GM18951 (cell line): Measurements from ENCODE around the gene ZMIZ1.

Source experiments
- POLR2A ChIP-seq: IDR thresholded peaks from 4 replicates; pipeline ENCODE4 v1.6.1; 2011; ENCODE audit warnings: mild to moderate bottlenecking; ENCODE audit not compliant: insufficient read length, insufficient read depth; ENCODE audit errors: extremely low read depth
- in situ Hi-C: fragments of 300-500 bp; cut with MboI; formaldehyde crosslinking; loops from one replicate; pipeline ENCODE4 v1.12.0; 2022; ENCODE audit warnings: low sequenced_read_pairs, mixed read lengths, inconsistent platforms; ENCODE audit not compliant: unreplicated experiment

Gene ZMIZ1

DNA sequence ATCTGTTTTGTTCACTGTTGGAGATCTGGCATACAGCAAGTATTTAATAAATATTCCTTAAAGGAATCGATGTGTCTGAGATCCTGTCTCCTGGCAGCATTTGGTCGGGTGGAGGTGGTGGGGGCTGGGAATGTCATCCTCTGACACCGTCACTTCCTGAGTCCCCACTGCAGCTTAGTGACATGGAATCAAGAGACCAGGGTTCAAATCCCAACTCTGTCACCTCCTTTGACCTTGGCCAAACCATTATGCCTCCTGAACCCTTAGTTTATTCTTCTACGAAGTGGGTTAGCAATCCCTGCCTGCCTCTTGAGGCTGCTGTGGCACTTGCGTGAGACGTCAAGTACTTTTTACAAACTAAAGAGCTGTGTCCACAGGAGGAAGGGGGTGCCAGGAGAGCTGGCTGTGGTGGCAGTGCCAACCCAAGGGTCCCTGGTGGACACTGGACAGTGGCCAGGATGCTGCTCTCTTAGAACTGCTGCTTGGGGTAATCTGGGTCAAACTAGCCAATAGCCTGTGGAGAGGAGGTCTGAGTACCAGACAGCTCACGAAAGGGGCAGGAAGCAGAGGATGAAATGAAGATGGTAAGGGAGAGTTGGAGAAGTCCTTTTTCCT, 8.0 kb upstream of the ZMIZ1 start:
- no peak for TF ChIP-seq POLR2A
- in situ Hi-C loops, result no loop called here

- TF ChIP-seq POLR2A, result no peak
- in situ Hi-C loops, result no loop called here
Measured at GRCh38 chr10:79061441-79062315, 7.1 kb upstream of the ZMIZ1 start.

GRCh38 chr10:79063071-79063491, 5.7 kb upstream of the ZMIZ1 start:
- in situ Hi-C loops, result no loop called here
- no peak for TF ChIP-seq POLR2A

DNA sequence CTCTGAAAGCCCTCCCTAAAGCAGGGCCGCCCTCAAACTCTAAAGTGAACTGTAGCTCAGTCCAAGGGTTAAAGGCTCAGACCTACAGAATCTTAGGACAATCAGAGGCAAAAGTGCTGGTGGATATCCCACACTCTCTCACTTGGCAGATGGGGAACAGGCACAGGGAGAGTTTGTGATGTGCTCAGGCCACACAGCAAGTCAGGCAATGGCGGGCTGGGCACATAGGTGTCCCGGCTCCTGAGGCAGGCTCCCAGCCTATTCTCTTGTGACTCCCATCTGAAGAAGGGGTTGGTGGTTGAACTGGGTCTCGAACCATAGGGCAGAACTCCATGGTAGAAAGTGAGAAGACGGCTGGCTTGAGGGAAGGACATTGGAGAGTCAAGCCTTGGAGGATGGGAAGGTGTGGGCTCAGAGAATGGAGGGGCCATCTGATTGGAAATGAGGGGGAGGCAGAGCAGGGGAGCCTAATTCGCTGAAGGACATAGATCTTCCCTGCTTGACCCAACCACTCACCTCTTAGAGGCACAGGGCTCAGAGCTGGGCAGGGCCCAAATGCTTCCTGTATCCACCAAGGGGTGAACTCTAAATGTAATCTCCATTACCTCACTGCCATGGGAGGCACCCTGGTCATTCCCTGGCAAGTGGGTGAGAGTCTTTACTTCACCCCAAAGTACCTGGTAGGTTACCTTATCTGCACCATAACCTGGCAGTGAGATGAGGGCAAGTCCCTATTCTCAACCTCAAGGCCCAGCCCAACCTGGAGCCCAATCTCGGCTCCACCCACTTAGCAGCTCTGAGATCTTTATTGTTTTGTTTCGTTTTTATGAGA, 4.9 kb upstream of the ZMIZ1 start:
- no peak for TF ChIP-seq POLR2A
- in situ Hi-C loops, result no loop called here

DNA sequence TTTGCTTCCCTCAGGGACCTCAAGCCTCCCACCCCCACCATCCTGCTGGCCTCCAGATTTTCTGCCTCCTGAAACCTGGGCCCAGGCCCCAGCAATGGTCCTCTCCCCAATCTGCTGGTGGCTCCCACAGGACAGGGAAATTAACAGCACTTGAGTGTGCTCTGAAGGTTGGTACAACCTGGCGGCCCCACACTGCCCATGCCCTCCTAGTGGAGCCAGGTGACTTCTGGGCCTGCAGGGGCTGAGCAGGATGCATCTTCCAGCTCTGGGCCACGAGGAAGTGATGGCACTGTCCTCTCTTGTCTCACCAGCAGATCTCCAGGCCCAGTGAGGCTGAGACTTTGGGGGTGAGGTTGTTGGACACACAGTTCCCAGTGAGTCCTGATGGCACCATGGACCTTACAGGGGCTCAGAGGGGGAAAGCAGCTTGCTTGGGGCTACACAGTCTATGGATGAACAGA, 3.6 kb upstream of the ZMIZ1 start:
- in situ Hi-C loops, result no loop called here
- no peak for TF ChIP-seq POLR2A

GRCh38 chr10:79065853-79066252, 2.9 kb upstream of the ZMIZ1 start:
- TF ChIP-seq POLR2A, result no peak
- in situ Hi-C loops, result no loop called here

- no peak for TF ChIP-seq POLR2A
- in situ Hi-C loops, result no loop called here
Measured at GRCh38 chr10:79066411-79067240, 2.1 kb upstream of the ZMIZ1 start.

- TF ChIP-seq POLR2A, result no peak
- in situ Hi-C loops, result no loop called here
Measured at GRCh38 chr10:79067241-79068202, 1.2 kb upstream of the ZMIZ1 start.

DNA sequence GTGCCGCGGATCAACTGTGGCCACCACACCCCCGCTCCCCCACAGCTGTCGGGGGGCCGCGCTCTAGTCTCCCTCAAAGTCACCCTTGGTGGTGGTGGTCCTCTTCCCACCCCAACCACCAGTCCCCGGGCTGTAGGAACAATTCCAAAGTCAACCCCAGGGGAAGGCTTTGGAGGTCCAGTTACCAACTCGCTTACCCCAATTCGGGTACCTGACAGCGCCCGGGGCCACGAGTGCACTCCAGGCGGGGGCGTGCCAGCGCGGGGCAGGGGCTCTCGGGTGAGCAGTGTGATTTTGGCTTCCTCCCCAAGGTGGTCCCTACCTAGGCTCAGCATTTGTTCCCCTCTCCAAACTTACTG, 584 bp upstream of the ZMIZ1 start:
- in situ Hi-C loops, result no loop called here
- TF ChIP-seq POLR2A, result no peak

- in situ Hi-C loops, result no loop called here
- no peak for TF ChIP-seq POLR2A
Measured at GRCh38 chr10:79069325-79070080, 737 bp downstream of the ZMIZ1 start.

DNA sequence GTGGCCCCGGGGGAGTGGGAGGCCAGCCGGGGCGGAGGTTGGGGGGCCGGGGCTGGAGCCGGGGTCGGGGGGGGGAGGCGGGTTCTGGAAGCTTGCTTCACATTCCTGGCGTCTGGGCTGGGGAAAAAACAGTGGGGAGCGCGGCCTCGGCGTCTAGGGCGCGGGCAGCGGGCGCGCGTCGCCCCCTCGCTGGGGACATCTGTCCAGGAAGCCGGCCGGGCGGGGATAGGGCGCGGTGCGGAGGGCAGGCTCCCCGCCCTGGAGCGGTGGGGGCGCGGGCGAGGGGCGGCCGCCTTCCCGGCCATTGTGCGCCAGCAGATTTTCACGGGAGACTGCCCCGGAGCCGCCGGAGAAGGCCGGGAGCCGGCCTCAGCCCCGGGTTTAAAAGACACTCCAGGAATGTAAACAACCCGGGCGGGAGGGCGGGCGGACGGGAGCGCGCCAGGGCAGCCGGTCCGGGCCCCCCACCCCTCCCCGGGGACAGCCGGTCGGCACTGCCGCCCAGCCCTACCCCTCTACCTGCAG, 1.4 kb downstream of the ZMIZ1 start:
- no peak for TF ChIP-seq POLR2A
- in situ Hi-C loops, result no loop called here
